Left lung (tissue), 10 donors: ENCODE results near the gene ENTR1. TPM values are rescaled to one million over a fixed set of nuclear protein-coding genes. Genes with fewer than 3 reads are reported as not detected.
A peak's percentile ranks its signal among the peaks of the same experiment; 100 is the strongest.

ENCODE experiments used
- ATAC-seq: fragments of 200-7000 bp; cut with Tn5 transposase; one replicate; pipeline ENCODE4 v1.9.1; 2020; ENCODE audit warnings: moderate library complexity
- DNase-seq, 4 donors: peaks; one replicate each; pipeline ENCODE4 v3.0.0-alpha.2; 2013 to 2020
- H3K27ac ChIP-seq, 2 donors: fragments of 200-600 bp; sonication (generic) in 1 of 2; one replicate each; pipeline versions ENCODE4 v1.5.0 to v1.8.0; 2020 to 2021
- H3K27me3 ChIP-seq, 2 donors: fragments of 200-600 bp; sonication (generic) in 1 of 2; one replicate each; pipeline versions ENCODE4 v1.5.0 to v1.8.0; 2020 to 2021
- H3K36me3 ChIP-seq, 2 donors: fragments of 200-600 bp; sonication (generic) in 1 of 2; one replicate each; pipeline versions ENCODE4 v1.5.0 to v1.8.0; 2020 to 2021
- H3K4me1 ChIP-seq, 2 donors: fragments of 200-600 bp; one replicate each; pipeline ENCODE4 v1.8.0; 2021
- H3K4me3 ChIP-seq, 2 donors: fragments of 200-600 bp; sonication (generic) in 1 of 2; one replicate each; pipeline versions ENCODE4 v1.5.0 to v1.8.0; 2020 to 2021; ENCODE audit warnings: mild to moderate bottlenecking in 1 of 2
- H3K9me3 ChIP-seq, 2 donors: fragments of 200-600 bp; sonication (generic) in 1 of 2; one replicate each; pipeline versions ENCODE4 v1.5.0 to v1.8.0; 2020 to 2021
- intact Hi-C, 2 donors: fragments of 100-400 bp; cut with DNase I; formaldehyde crosslinking; loops; one replicate each; pipeline versions ENCODE4 v1.11.2 to v1.14.2; 2022
- polyA plus RNA-seq, 6 donors: library from polyadenylated mRNA; unstranded; fragments of 120-200 nt; gene quantifications; one replicate each; pipeline ENCODE4 v1.2.1, GENCODE V29; 2013; ENCODE audit not compliant: insufficient read length in 6 of 6
- total RNA-seq, 2 donors: library from RNA; stranded (reverse); fragmentation: NEBNext Ultra II Directional; extraction: Animal tissue kit (Norgen Biotek cat#: 25700); gene quantifications; one replicate each; pipeline ENCODE4 v1.2.1, GENCODE V29; 2021
- TF ChIP-seq, protein P1 (sequence below), 2 donors: fragments of 200-600 bp; sonication (generic) in 1 of 2; IDR thresholded peaks; one replicate each; pipeline versions ENCODE4 v1.5.0 to v1.8.0; 2021; ENCODE audit warnings: antibody characterized with exemption in 2 of 2
- donor health status: DM: no; HTN: yes; CAD: no.
- donor health status: DM: no; HTN: no; CAD: no.

ENTR1 gene
- total and polyA plus RNA-seq, 8 donors, result 37.8 to 64.5 (median 51.8) TPM

DNA sequence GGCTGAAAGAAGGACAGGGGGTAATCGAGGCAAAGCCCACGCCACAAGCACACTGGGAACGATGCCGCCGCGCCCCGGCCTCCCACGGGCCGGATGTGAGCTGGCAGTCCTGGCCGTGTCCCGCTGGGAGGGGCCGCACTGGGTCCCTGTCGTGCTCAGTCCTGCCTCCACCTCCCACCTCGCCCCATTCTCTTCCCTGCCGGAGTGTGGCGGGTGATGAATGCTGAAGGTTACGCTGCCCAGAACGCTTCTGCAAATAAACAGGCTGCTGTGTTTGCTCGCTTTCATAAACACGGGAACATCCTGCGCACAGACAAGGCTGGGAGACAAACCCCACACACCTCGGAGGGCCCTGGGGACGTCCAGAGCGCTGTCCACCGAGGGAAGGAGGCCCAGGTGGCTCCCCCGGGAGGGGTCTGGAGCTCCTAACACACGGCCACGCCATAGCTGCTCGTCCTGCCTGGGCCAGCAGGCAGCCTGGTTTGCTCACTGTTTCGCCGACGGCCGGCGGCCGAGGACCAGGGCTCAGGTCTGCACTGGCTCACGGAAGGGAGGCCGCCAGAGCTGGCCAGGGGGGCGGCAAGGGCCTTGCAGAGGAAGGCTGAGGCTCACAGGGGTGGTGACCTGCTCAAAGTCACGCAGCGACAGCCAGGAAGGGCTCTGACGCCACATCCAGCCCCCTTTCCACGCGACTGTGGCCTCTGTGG lies 49.2 kb downstream of the ENTR1 start:
- Histone ChIP-seq H3K36me3 (peaks cover 0 to 26% of the 10 kb centered on the region in 2 donors), H3K9me3 (no peaks in the 10 kb centered on the region), H3K27ac (peak overlapping the region in 1 of 2 donors; percentile 19), H3K4me1 (peaks cover 11 to 41% of the 10 kb centered on the region in 2 donors), H3K4me3 (no peak overlapping the region), H3K27me3 (peaks cover 0 to 6% of the 10 kb centered on the region in 2 donors)
- ATAC-seq, result no peak
- peak in 1 of 4 donors; percentile 41 for DNase-seq
- TF ChIP-seq, protein P1, sequence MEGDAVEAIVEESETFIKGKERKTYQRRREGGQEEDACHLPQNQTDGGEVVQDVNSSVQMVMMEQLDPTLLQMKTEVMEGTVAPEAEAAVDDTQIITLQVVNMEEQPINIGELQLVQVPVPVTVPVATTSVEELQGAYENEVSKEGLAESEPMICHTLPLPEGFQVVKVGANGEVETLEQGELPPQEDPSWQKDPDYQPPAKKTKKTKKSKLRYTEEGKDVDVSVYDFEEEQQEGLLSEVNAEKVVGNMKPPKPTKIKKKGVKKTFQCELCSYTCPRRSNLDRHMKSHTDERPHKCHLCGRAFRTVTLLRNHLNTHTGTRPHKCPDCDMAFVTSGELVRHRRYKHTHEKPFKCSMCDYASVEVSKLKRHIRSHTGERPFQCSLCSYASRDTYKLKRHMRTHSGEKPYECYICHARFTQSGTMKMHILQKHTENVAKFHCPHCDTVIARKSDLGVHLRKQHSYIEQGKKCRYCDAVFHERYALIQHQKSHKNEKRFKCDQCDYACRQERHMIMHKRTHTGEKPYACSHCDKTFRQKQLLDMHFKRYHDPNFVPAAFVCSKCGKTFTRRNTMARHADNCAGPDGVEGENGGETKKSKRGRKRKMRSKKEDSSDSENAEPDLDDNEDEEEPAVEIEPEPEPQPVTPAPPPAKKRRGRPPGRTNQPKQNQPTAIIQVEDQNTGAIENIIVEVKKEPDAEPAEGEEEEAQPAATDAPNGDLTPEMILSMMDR (IDR thresholded peaks at IDR 0.05), result no peak
- intact Hi-C loops, result no loop called here

DNA sequence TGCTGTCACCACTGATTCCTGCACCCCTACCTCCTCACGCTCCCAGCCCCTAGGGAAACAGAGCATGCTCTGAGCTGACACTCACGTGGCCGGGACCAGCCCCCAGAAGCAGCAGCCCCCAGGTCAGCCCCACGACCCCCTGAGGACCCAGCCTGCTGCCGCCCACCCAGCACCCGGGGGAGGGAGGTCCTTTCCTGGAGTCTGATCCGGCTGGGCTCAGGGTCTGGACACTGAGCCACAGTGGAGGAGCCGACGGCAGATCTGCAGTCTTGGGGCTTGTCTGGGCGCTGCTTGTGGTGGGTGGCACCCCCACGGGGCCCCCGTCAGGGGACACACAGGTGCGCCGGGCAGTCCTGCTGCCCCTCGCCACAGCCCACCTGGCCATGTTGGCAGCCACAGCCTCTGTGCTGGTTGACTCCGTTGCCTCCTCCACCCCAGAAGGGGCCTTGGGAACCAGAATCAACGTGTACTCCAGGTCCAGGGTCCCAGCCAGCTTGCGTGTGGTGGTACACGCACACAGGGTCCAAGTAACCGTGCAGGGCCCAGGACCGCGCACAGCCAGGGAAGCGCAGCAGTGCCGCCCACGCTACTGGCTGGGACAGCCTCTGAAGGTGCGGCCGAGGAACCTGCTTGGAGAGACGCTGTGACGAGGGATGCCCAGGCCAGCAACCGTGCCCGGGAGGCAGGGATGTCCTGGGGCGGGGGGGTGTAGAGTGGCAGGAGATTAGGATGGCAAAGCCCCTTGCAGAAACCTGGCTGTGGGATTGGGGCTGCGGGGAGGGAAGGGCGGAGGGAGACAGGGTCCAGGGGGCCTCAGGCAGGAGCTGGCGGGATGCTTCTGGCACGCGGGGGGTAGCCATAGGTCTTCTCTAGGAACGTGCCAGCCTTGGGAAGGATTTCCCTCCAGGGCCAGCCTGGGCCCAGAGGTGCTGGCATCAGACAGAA lies 50.4 kb downstream of the ENTR1 start:
- ATAC-seq (no peak), DNase-seq (no peak)
- intact Hi-C loops, result no loop called here
- Histone ChIP-seq H3K9me3 (no peaks in the 10 kb centered on the region), H3K4me3 (no peak overlapping the region), H3K36me3 (peaks cover 0 to 26% of the 10 kb centered on the region in 2 donors), H3K27ac (no peak overlapping the region), H3K4me1 (peaks cover 11 to 29% of the 10 kb centered on the region in 2 donors), H3K27me3 (peaks cover 0 to 6% of the 10 kb centered on the region in 2 donors)
- TF ChIP-seq, protein P1 (IDR thresholded peaks at IDR 0.05), result no peak

DNA sequence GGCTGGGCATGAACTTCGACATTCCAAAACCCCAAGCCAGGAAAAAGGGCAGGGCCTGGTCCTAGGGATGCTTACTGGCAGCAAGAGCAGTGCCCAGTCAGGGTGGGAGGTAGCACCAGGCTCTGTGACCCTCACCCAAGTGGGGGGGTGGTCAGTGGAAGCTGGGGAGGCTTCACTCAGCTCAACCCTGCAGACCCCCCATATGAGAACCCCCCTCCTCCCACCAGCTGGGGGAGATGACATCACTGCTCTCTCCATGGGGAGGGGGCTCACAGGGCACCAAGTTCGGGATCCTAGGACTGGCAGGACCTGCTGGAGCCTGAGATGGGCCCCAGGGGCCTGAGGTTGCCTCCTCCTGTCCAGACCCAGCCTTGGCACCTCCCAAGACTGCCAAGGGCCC lies 51.5 kb downstream of the ENTR1 start:
- no peak overlapping the region for H3K4me3 ChIP-seq
- TF ChIP-seq, protein P1 (IDR thresholded peaks at IDR 0.05), result no peak
- H3K9me3 ChIP-seq, result no peaks in the 10 kb centered on the region
- intact Hi-C loops, result no loop called here
- no peak overlapping the region for H3K27ac ChIP-seq
- ATAC-seq (no peak), DNase-seq (no peak)
- H3K36me3 ChIP-seq, result peaks cover 0 to 26% of the 10 kb centered on the region in 2 donors
- peaks cover 0 to under 1% of the 10 kb centered on the region in 2 donors for H3K27me3 ChIP-seq
- peaks cover 7 to 20% of the 10 kb centered on the region in 2 donors for H3K4me1 ChIP-seq

DNA sequence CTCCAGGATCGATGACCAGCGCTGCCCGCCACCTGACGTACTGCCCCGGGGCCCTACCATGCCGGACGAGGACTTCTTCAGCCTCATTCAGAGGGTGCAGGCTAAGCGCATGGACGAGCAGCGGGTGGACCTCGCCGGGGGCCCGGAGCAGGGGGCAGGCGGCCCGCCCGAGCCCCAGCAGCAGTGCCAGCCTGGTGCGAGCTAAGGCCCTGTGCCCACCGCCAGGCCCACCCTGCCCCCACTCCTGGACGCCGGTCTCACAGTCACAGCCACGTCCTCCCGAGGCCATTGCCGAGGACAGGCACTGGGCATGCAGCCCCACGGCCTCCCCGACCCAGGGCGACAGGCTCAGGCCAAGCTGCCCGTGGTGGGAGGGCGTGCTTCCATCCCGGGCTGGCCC lies 52.4 kb downstream of the ENTR1 start:
- intact Hi-C loops, result no loop called here
- DNase-seq (no peak), ATAC-seq (no peak)
- Histone ChIP-seq H3K4me1 (peaks cover 5 to 18% of the 10 kb centered on the region in 2 donors), H3K36me3 (peaks cover 0 to 26% of the 10 kb centered on the region in 2 donors), H3K27ac (no peak overlapping the region), H3K4me3 (no peak overlapping the region), H3K27me3 (no peaks in the 10 kb centered on the region), H3K9me3 (no peaks in the 10 kb centered on the region)
- TF ChIP-seq, protein P1 (IDR thresholded peaks at IDR 0.05), result no peak
